OCI-LY1 (cell line): Measurements from ENCODE around the gene SCGB3A1.

Experiments used
- EZH2 ChIP-seq: fragments of 200-600 bp; sonication (generic), shearing (Covaris generic); IDR thresholded peaks from 2 replicates; pipeline ENCODE4 v1.8.0; 2017; ENCODE audit warnings: borderline replicate concordance, mixed run types, mild to moderate bottlenecking, antibody characterized with exemption, low read length, moderate library complexity, mixed read lengths
- TF ChIP-seq, protein P1 (sequence below): fragments of 200-600 bp; sonication (generic), shearing (Covaris generic); IDR thresholded peaks from 2 replicates; pipeline ENCODE4 v1.5.1; 2017; ENCODE audit warnings: mild to moderate bottlenecking, antibody characterized with exemption, low read length, moderate library complexity, mixed read lengths

DNA sequence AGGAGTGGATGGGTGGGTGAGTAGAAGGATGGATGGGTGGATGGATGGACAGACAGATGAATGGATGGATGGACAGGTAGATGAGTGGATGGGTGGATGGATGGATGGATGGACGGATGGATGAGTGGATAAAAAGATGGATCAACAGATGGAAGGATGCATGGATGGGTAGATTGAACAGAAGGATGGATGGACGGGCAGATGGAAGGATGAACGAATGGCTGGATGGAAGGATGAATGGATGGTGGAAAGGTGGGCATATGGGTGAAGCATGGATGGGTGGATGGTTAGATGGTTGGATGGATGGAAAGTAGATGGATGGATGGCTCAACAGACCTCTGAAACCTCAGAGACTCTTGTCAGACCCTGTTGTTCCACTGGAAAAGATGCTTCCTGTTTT is 48.0 kb upstream of the SCGB3A1 start:
- TF ChIP-seq, protein P1, sequence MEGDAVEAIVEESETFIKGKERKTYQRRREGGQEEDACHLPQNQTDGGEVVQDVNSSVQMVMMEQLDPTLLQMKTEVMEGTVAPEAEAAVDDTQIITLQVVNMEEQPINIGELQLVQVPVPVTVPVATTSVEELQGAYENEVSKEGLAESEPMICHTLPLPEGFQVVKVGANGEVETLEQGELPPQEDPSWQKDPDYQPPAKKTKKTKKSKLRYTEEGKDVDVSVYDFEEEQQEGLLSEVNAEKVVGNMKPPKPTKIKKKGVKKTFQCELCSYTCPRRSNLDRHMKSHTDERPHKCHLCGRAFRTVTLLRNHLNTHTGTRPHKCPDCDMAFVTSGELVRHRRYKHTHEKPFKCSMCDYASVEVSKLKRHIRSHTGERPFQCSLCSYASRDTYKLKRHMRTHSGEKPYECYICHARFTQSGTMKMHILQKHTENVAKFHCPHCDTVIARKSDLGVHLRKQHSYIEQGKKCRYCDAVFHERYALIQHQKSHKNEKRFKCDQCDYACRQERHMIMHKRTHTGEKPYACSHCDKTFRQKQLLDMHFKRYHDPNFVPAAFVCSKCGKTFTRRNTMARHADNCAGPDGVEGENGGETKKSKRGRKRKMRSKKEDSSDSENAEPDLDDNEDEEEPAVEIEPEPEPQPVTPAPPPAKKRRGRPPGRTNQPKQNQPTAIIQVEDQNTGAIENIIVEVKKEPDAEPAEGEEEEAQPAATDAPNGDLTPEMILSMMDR, result no peak
- no peak for TF ChIP-seq EZH2
